Measurements from ENCODE around the gene ERC2.

DNA sequence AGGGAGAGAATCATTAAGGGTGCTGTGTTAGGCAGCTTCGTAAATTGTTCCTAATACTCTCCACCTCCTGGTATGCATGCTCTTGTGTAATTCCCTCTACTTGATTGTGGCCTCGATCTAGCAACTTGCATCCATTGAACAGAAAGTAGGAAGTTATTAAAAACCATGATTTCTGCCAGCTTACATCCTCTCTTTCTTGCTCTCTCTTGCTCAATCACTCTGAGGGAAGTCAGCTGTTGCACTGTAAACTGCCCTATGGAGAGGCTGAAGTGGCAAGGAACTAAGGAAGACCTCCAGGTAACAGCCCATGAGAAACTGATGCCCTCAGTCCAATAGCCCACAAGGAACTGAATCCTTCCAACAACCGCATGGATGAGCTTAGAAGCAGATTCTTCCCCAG, 92.6 kb downstream of the ERC2 start:
- TF ChIP-seq, protein P1, sequence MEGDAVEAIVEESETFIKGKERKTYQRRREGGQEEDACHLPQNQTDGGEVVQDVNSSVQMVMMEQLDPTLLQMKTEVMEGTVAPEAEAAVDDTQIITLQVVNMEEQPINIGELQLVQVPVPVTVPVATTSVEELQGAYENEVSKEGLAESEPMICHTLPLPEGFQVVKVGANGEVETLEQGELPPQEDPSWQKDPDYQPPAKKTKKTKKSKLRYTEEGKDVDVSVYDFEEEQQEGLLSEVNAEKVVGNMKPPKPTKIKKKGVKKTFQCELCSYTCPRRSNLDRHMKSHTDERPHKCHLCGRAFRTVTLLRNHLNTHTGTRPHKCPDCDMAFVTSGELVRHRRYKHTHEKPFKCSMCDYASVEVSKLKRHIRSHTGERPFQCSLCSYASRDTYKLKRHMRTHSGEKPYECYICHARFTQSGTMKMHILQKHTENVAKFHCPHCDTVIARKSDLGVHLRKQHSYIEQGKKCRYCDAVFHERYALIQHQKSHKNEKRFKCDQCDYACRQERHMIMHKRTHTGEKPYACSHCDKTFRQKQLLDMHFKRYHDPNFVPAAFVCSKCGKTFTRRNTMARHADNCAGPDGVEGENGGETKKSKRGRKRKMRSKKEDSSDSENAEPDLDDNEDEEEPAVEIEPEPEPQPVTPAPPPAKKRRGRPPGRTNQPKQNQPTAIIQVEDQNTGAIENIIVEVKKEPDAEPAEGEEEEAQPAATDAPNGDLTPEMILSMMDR (IDR thresholded peaks at IDR 0.05) = no peak
- TF ChIP-seq EP300 (IDR thresholded peaks at IDR 0.05) = no peak
- no peak for TF ChIP-seq POLR2A (IDR thresholded peaks at IDR 0.05)

Data from ovary (tissue), 3 donors.